Progenitor cell of endocrine pancreas (in vitro differentiated cells): ENCODE measurements around the gene SERPINA9. TPM values are rescaled to one million over a fixed set of nuclear protein-coding genes. Genes with fewer than 3 reads are reported as not detected.

Experiments used
- DNase-seq: peaks from one replicate; pipeline ENCODE4 v3.0.0; 2021; ENCODE audit warnings: low spot score; ENCODE audit not compliant: unreplicated experiment
- H3K27ac Mint-ChIP-seq: 2 replicates; pipeline ENCODE4 v1.8.0; 2021; ENCODE audit warnings: mild to moderate bottlenecking, moderate library complexity, mixed read lengths
- H3K27me3 Mint-ChIP-seq: 2 replicates; pipeline ENCODE4 v1.8.0; 2021; ENCODE audit warnings: mixed read lengths
- H3K36me3 Mint-ChIP-seq: 2 replicates; pipeline ENCODE4 v1.8.0; 2022; ENCODE audit warnings: mixed read lengths; ENCODE audit not compliant: insufficient read depth
- H3K4me1 Mint-ChIP-seq: 2 replicates; pipeline ENCODE4 v1.8.0; 2021; ENCODE audit warnings: low read depth, mixed read lengths
- H3K4me3 Mint-ChIP-seq: 2 replicates; pipeline ENCODE4 v1.8.0; 2021; ENCODE audit warnings: low read depth, mild to moderate bottlenecking, moderate library complexity, mixed read lengths
- H3K9me3 Mint-ChIP-seq: 2 replicates; pipeline ENCODE4 v1.8.0; 2021; ENCODE audit warnings: low read depth, mixed read lengths
- CTCF ChIP-seq: fragments of 200-600 bp; sonication (generic); IDR thresholded peaks from one replicate; pipeline ENCODE4 v1.5.0; 2021; ENCODE audit warnings: antibody characterized with exemption, mild to moderate bottlenecking; ENCODE audit not compliant: unreplicated experiment
- total RNA-seq: library from RNA; stranded (reverse); gene quantifications from 2 replicates; pipeline ENCODE4 v1.2.1, GENCODE V29; 2021

SERPINA9 gene
- total RNA-seq, 1 donor from 2014 or later = not detected

GRCh38 chr14:94461526-94462218 is 14.3 kb downstream of the SERPINA9 start:
- Mint-ChIP-seq H3K9me3 (peaks cover 30% of the 10 kb centered on the region), H3K27ac (no peak overlapping the region), H3K36me3 (peaks cover 3% of the 10 kb centered on the region), H3K27me3 (peaks cover 6% of the 10 kb centered on the region), H3K4me3 (no peak overlapping the region), H3K4me1 (no peaks in the 10 kb centered on the region)
- TF ChIP-seq CTCF = no peak
- no peak for DNase-seq

- Mint-ChIP-seq H3K4me1 (peaks cover 2% of the 10 kb centered on the region), H3K27me3 (no peaks in the 10 kb centered on the region), H3K27ac (no peak overlapping the region), H3K9me3 (peaks cover 32% of the 10 kb centered on the region), H3K4me3 (no peak overlapping the region), H3K36me3 (peaks cover 2% of the 10 kb centered on the region)
- no peak for DNase-seq
- no peak for TF ChIP-seq CTCF
Measured at GRCh38 chr14:94460631-94461416, 15.2 kb downstream of the SERPINA9 start.

GRCh38 chr14:94458558-94459205 is 17.3 kb downstream of the SERPINA9 start:
- no peak for TF ChIP-seq CTCF
- no peak overlapping the region for H3K27ac Mint-ChIP-seq
- H3K27me3 Mint-ChIP-seq = no peaks in the 10 kb centered on the region
- DNase-seq = no peak
- H3K36me3 Mint-ChIP-seq = peaks cover 8% of the 10 kb centered on the region
- H3K4me3 Mint-ChIP-seq = no peak overlapping the region
- peaks cover 47% of the 10 kb centered on the region for H3K9me3 Mint-ChIP-seq
- peaks cover 3% of the 10 kb centered on the region for H3K4me1 Mint-ChIP-seq

- Mint-ChIP-seq H3K9me3 (peaks cover 47% of the 10 kb centered on the region), H3K27ac (no peak overlapping the region), H3K36me3 (peaks cover 8% of the 10 kb centered on the region), H3K4me1 (peaks cover 4% of the 10 kb centered on the region), H3K4me3 (no peak overlapping the region), H3K27me3 (no peaks in the 10 kb centered on the region)
- DNase-seq = no peak
- TF ChIP-seq CTCF = no peak
Measured at GRCh38 chr14:94458096-94458495, 17.9 kb downstream of the SERPINA9 start.

- H3K9me3 Mint-ChIP-seq = peaks cover 47% of the 10 kb centered on the region
- H3K4me1 Mint-ChIP-seq = peaks cover 20% of the 10 kb centered on the region
- DNase-seq = no peak
- H3K4me3 Mint-ChIP-seq = no peak overlapping the region
- H3K36me3 Mint-ChIP-seq = peaks cover 8% of the 10 kb centered on the region
- H3K27me3 Mint-ChIP-seq = no peaks in the 10 kb centered on the region
- no peak overlapping the region for H3K27ac Mint-ChIP-seq
- no peak for TF ChIP-seq CTCF
Measured at GRCh38 chr14:94455928-94456327, 20.1 kb downstream of the SERPINA9 start.
